GM18868 (cell line): ENCODE results near the gene SESN1.
"Not testable (repeated sequence)": the region's sequence is repeated elsewhere in the genome, so short reads cannot be mapped to it uniquely, and the experiment has no call there.

Experiments used
- ATAC-seq: cut with Tn5 transposase; IDR thresholded peaks from one replicate; pipeline ENCODE4 v1.9.1; 2021; ENCODE audit warnings: mild to moderate bottlenecking, moderate library complexity; ENCODE audit not compliant: unreplicated experiment

The SESN1 gene

GRCh38 chr6:109094416-109095035 is at the start of gene SESN1:
Gene SESN1 (minus strand): TSS chr6:109094846. CDS start chr6:109094073, 773 bp downstream.
- peak; percentile 70 for ATAC-seq

- no peak for ATAC-seq
Observed at GRCh38 chr6:109143191-109143590, 48.5 kb upstream of the SESN1 start.

- ATAC-seq, result not testable (repeated sequence)
Observed at GRCh38 chr6:109142067-109142466, 47.4 kb upstream of the SESN1 start.

GRCh38 chr6:109139109-109139508 is 44.5 kb upstream of the SESN1 start:
- no peak for ATAC-seq

- ATAC-seq, result not testable (repeated sequence)
Observed at GRCh38 chr6:109136530-109136929, 41.9 kb upstream of the SESN1 start.

- ATAC-seq, result not testable (repeated sequence)
Observed at GRCh38 chr6:109136039-109136438, 41.4 kb upstream of the SESN1 start.

- ATAC-seq, result not testable (repeated sequence)
Observed at GRCh38 chr6:109135600-109135999, 41.0 kb upstream of the SESN1 start.

- no peak for ATAC-seq
Observed at GRCh38 chr6:109130065-109130464, 35.4 kb upstream of the SESN1 start.

- no peak for ATAC-seq
Observed at GRCh38 chr6:109125504-109125903, 30.9 kb upstream of the SESN1 start.

GRCh38 chr6:109124219-109124618 is 29.6 kb upstream of the SESN1 start:
- ATAC-seq, result no peak

- no peak for ATAC-seq
Observed at GRCh38 chr6:109121411-109121810, 26.8 kb upstream of the SESN1 start.

GRCh38 chr6:109118871-109119354 is 24.3 kb upstream of the SESN1 start:
- no peak for ATAC-seq

- ATAC-seq, result no peak
Observed at GRCh38 chr6:109118337-109118736, 23.7 kb upstream of the SESN1 start.

- ATAC-seq, result peak; percentile 76
Observed at GRCh38 chr6:109117346-109118035, 22.8 kb upstream of the SESN1 start.

- not testable (repeated sequence) for ATAC-seq
Observed at GRCh38 chr6:109112663-109113062, 18.0 kb upstream of the SESN1 start.

- not testable (repeated sequence) for ATAC-seq
Observed at GRCh38 chr6:109109663-109110062, 15.0 kb upstream of the SESN1 start.

- no peak for ATAC-seq
Observed at GRCh38 chr6:109105681-109106080, 11.0 kb upstream of the SESN1 start.

- no peak for ATAC-seq
Observed at GRCh38 chr6:109104512-109104911, 9.9 kb upstream of the SESN1 start.

- peak; percentile 82 for ATAC-seq
Observed at GRCh38 chr6:109103942-109104341, 9.3 kb upstream of the SESN1 start.

GRCh38 chr6:109102762-109103161 is 8.1 kb upstream of the SESN1 start:
- ATAC-seq, result no peak

GRCh38 chr6:109097661-109098060 is 3.0 kb upstream of the SESN1 start:
- ATAC-seq, result no peak

GRCh38 chr6:109096208-109096607 is 1.6 kb upstream of the SESN1 start:
- ATAC-seq, result no peak

GRCh38 chr6:109095835-109096084 is 1.1 kb upstream of the SESN1 start:
- no peak for ATAC-seq
